ENCODE results near the gene FOXD4L5.
"Not testable (repeated sequence)": the region's sequence is repeated elsewhere in the genome, so short reads cannot be mapped to it uniquely, and the experiment has no call there.

Gene FOXD4L5

DNA sequence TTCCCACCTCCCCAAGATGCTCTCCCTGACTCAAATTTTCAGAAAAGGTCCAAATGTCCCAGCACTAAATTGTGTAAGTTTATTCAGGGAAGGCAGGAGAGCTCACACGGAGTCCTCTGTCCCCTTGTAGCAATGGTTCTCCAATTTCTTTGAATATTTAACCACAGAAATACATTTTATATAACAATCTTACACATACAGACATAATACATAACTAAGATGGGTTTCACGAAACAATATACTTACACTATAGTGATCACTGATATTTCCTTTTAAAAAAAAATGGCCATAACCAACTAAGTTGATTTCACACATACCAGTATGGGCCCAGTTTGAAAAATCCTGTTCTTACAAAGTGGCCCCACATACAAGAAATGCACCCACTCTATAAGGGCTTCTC is at the start of gene FOXD4L5:
Gene FOXD4L5, minus strand, starts transcription at position 101 of the 400 bp plus-strand sequence. CDS start 832 bp downstream, outside the sequence.
- not testable (repeated sequence) for DNase-seq (ENCODE audit: low read depth)

DNA sequence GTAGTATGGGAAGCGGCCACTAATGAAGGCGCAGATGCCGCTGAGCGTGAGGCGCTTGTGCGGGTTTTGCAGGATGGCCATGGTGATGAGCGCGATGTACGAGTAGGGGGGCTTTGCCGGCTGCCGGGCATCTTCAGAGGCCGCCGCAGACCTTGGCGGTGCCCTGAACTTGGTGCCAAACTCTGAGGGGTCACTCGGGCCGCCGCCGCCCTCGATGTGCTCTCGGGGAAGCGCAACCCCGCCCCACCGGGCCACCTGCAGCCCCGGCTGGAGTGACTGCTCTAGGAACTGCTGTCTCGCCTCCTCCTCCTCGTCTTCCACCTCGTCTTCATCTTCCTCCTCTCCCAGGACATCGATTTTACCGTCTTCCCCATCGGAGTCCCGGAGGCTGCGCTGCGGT is 1.1 kb downstream of the FOXD4L5 start:
- DNase-seq (ENCODE audit: low read depth) = not testable (repeated sequence)

DNA sequence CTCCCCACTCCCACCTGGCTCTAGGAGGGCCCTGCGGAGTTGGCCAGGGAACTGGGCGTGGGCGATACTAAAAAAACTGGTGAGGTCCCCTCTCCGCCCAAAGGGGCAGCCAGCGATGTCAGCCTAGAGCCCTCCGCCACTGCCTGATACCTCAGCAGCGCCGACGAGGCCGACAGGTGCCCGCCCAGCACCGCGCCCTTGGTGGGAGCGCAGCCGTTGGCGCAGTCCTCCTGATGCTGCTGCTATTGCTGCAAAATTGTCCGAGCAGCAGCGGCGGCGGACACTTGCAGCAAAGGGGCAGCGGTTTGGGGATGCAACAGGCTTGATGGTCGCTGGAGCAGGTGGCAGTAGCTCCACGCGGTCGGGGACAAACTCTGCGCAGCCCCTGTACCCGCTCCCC is 2.0 kb downstream of the FOXD4L5 start:
- not testable (repeated sequence) for DNase-seq (ENCODE audit: low read depth)
